GM12891 (cell line): ENCODE data around the gene MLLT6.

Experiments used
- DNase-seq: peaks from one replicate; pipeline ENCODE4 v3.0.0; 2011; ENCODE audit warnings: low spot score; ENCODE audit not compliant: insufficient read length
- FAIRE-seq: peaks from 2 replicates; lab custom pipeline; 2011; peaks lifted over from hg19 to GRCh38; lab: Jason Lieb, UNC
- PAX5 ChIP-seq: IDR thresholded peaks from 2 replicates; pipeline ENCODE4 v1.6.1; 2011; ENCODE audit warnings: low read length, moderate library complexity, mild to moderate bottlenecking; ENCODE audit not compliant: insufficient read depth, severe bottlenecking
- POLR2A ChIP-seq: IDR thresholded peaks from 2 replicates; pipeline ENCODE4 v1.6.1; 2011; ENCODE audit warnings: low read depth, low read length, control low read depth
- POLR2AphosphoS5 ChIP-seq: IDR thresholded peaks from 2 replicates; pipeline ENCODE4 v1.6.1; 2011; ENCODE audit warnings: low read depth, low read length, control low read depth
- POU2F2 ChIP-seq: IDR thresholded peaks from 2 replicates; pipeline ENCODE4 v1.6.1; 2011; ENCODE audit warnings: low read depth, mild to moderate bottlenecking, control low read depth, low read length, moderate library complexity
- SPI1 ChIP-seq: IDR thresholded peaks from 2 replicates; pipeline ENCODE4 v1.6.1; 2011; ENCODE audit warnings: low read depth, low read length, control low read depth
- TAF1 ChIP-seq: IDR thresholded peaks from 2 replicates; pipeline ENCODE4 v1.6.1; 2011; ENCODE audit warnings: low read depth, low read length, control low read depth

Gene MLLT6

GRCh38 chr17:38761612-38762011, 56.5 kb downstream of the MLLT6 start:
- no peak for TF ChIP-seq POU2F2
- FAIRE-seq: no peak
- DNase-seq: no peak

DNA sequence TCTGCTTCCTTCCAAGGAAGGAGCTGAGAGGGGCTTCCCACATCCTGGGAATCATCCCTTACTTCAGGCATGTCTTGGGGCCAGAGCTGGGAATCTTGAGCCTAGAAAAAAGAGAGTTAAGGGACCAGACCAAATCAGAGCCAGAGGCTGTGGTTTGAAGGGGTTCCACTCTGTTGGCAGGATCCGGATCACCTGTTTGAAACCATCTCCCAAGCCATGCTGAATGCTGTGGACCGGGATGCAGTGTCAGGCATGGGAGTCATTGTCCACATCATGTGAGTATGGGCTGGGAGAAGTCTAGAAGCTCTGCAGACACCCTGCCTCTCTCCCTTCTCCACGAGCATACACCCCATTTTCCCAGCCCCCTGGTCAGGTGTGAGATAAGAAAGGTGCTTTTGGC, 57.2 kb downstream of the MLLT6 start:
- DNase-seq (no peak), FAIRE-seq (no peak)
- TF ChIP-seq POLR2A (no peak), POU2F2 (no peak), TAF1 (no peak), SPI1 (no peak), POLR2AphosphoS5 (no peak), PAX5 (no peak)

DNA sequence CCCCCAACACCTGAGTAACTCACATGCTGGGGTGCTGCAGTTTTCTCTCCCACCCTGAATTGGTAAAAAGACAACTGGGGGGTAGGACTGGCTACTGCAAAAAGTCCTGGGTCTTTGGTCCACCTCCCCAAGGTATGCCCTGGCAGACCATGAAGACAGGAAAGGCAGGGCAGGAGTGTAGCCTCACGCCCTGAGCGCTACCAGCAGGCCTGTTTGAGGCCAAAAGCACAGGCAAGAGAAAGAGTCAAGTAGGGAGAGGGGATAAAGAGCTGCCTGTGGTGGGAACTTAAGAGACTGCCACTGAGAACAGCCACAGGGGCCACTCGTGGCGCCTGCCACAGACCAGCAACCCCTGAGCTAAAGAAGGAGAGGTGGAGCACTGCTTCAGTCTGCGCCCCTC, 61.3 kb downstream of the MLLT6 start:
- TF ChIP-seq SPI1: no peak
- TF ChIP-seq TAF1: no peak
- no peak for TF ChIP-seq POU2F2
- TF ChIP-seq POLR2A: no peak
- TF ChIP-seq PAX5: no peak
- no peak for TF ChIP-seq POLR2AphosphoS5
- no peak for FAIRE-seq

DNA sequence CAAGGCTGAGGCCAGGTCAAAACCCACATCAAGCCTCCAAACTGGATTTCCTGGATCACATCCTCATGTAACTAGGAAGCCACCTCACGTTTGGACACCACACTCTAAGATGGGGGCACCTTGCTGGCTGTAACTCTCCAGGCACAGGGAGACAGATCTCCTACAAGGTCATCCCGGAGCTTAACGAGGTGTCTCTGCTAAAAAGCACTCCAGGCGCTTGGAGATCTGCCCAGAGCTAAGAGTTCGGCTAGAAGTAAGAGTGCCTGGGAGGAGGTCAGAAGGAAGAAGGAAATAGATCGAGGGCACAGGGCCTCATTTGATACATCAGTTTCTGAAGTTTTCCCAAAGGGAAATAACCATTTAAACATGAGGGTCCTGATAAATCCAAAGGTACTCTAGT, 63.3 kb downstream of the MLLT6 start:
- TF ChIP-seq PAX5 (no peak), POU2F2 (no peak), POLR2AphosphoS5 (no peak), TAF1 (no peak), POLR2A (no peak), SPI1 (no peak)
- no peak for FAIRE-seq
- DNase-seq: no peak

More for the DNA sequence above, 61.3 kb downstream of the MLLT6 start:
- no peak for DNase-seq

GRCh38 chr17:38773258-38773657, 68.2 kb downstream of the MLLT6 start:
- no peak for DNase-seq
- no peak for FAIRE-seq
- TF ChIP-seq POLR2AphosphoS5: no peak
- no peak for TF ChIP-seq POLR2A
- no peak for TF ChIP-seq TAF1

DNA sequence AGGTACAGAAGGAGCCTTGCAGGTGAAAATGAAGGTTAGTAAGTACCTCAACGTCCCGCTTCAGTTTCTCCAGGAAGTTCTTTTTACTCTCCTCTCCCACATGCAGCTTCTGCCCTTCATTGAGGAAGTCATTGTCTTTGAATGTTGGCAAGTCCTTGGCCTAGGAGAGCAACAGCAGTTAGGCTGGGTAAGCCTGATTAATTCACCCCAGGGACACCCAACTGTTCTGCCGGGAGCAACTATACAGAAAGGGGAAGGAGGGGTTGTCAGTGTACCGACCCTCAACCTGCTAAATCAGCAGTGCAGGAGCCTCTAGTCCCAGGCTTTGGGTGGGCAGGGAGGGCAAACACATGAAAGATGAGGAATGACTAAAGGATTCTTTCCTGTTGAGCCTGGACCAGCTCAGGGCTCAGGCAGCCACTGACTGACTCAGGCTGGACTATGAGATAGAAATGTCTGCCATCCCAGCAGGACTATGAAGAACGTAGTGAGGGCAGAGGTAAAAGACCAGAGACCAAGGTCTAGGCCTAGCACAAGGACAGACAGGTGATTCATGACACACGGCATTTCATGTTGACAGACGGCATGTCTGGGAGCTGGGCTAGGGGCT, 72.7 kb downstream of the MLLT6 start:
- no peak for FAIRE-seq

More for the DNA sequence above, 72.7 kb downstream of the MLLT6 start:
- DNase-seq: no peak
- TF ChIP-seq PAX5 (no peak), SPI1 (no peak), POU2F2 (no peak), TAF1 (no peak), POLR2A (no peak), POLR2AphosphoS5 (no peak)
